CD4-positive, alpha-beta T cell treated with Interleukin-17A for 1 hour (primary cell): ENCODE measurements around the gene CCDC159.
"Not testable (repeated sequence)": the region's sequence is repeated elsewhere in the genome, so short reads cannot be mapped to it uniquely, and the experiment has no call there.

Experiments used
- DNase-seq: peaks from one replicate; pipeline ENCODE4 v3.0.0-alpha.2; 2020

Gene CCDC159

GRCh38 chr19:11346104-11346940, at the start of gene CCDC159, which contains the start of gene TMEM205:
TSS of gene CCDC159 (plus strand) at chr19:11346519. CDS start at chr19:11346607, 88 bp downstream.
TSS of gene TMEM205 (minus strand) at chr19:11346268. CDS start at chr19:11345619, 649 bp downstream.
- peak; percentile 99 for DNase-seq

- DNase-seq: no peak
Measured at GRCh38 chr19:11299946-11300810, 46.1 kb upstream of the CCDC159 start.

- no peak for DNase-seq
Measured at GRCh38 chr19:11300811-11301120, 45.6 kb upstream of the CCDC159 start.

- no peak for DNase-seq
Measured at GRCh38 chr19:11304936-11305335, 41.4 kb upstream of the CCDC159 start.

GRCh38 chr19:11306337-11306736, 40.0 kb upstream of the CCDC159 start:
- no peak for DNase-seq

- not testable (repeated sequence) for DNase-seq
Measured at GRCh38 chr19:11320278-11320995, 25.9 kb upstream of the CCDC159 start.

- no peak for DNase-seq
Measured at GRCh38 chr19:11321191-11322126, 24.9 kb upstream of the CCDC159 start.

- DNase-seq: no peak
Measured at GRCh38 chr19:11322269-11323024, 23.9 kb upstream of the CCDC159 start.

- DNase-seq: no peak
Measured at GRCh38 chr19:11323601-11324078, 22.7 kb upstream of the CCDC159 start.

GRCh38 chr19:11324079-11324661, 22.1 kb upstream of the CCDC159 start:
- DNase-seq: peak; percentile 45

GRCh38 chr19:11324748-11325389, 21.4 kb upstream of the CCDC159 start:
- no peak for DNase-seq

GRCh38 chr19:11325544-11325943, 20.8 kb upstream of the CCDC159 start:
- DNase-seq: no peak

GRCh38 chr19:11330127-11330526, 16.2 kb upstream of the CCDC159 start:
- DNase-seq: no peak

GRCh38 chr19:11331502-11331901, 14.8 kb upstream of the CCDC159 start:
- no peak for DNase-seq

- no peak for DNase-seq
Measured at GRCh38 chr19:11332822-11333221, 13.5 kb upstream of the CCDC159 start.

GRCh38 chr19:11333838-11334237, 12.5 kb upstream of the CCDC159 start:
- DNase-seq: not testable (repeated sequence)

- no peak for DNase-seq
Measured at GRCh38 chr19:11335449-11336146, 10.7 kb upstream of the CCDC159 start.

- peak; percentile 17 for DNase-seq
Measured at GRCh38 chr19:11337080-11337479, 9.2 kb upstream of the CCDC159 start.

- no peak for DNase-seq
Measured at GRCh38 chr19:11338121-11338520, 8.2 kb upstream of the CCDC159 start.
